Measurements from ENCODE around the gene AKAP13.

The AKAP13 gene

DNA sequence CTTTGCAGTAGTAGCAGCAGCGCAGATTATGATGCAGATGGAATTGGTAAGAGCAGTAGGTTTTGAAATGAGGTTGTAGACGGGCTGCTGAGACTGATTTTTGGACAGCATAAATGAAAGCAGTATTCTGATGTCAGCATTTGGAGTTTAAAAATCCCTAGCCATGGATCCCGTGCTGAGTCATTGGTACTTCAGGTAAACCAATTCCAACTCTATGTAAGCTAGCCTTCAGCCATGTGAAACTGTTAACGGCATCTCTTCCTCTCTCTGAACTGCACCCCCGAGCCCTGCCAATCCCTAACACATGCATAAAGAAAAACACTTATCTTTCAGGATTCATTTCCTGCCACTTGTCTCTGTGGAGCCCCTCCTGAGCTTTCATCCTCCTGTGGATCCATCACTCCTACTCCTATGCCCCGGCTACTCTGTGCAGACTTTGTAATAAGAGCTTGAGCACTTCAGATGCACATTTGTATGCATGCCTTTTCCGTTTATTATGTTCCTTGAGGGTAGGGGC is 119.0 kb downstream of the AKAP13 start:
- TF ChIP-seq GATA2 (IDR thresholded peaks at IDR 0.05; ENCODE audit: low read depth, low read length) (no peak), GATA3 (IDR thresholded peaks at IDR 0.05; ENCODE audit: low read depth, low read length) (no peak)

DNA sequence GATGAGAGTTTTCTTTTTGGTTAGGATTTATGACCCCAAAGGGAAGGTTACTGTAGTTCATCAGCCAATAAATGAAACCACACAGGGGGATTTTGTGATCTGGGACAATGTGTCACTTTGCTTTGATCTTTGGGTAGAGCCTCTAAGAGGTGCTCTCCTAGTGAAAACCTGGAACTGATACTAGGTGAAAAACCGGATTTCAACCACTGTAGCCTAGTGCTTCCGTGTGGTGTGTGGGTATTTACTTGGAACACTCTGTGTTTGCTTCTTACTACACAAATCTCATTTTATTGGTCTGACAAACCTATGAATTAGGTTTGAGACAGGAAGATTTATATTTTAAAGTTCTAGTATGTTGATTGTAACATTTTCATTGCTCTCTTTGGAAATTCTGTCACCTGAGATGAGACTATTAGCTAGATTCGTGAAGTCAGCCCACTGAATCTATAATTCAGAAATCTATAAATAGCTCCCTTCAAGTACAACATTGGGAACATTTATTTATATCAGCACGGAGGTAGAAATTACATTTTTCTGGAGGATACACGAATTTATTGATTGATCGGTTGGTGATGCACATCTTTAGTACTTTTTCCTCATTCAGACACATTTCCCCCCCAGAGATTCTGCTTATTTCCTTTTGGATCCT is 119.8 kb downstream of the AKAP13 start:
- TF ChIP-seq GATA3 (IDR thresholded peaks at IDR 0.05; ENCODE audit: low read depth, low read length) (no peak), GATA2 (IDR thresholded peaks at IDR 0.05; ENCODE audit: low read depth, low read length) (no peak)

DNA sequence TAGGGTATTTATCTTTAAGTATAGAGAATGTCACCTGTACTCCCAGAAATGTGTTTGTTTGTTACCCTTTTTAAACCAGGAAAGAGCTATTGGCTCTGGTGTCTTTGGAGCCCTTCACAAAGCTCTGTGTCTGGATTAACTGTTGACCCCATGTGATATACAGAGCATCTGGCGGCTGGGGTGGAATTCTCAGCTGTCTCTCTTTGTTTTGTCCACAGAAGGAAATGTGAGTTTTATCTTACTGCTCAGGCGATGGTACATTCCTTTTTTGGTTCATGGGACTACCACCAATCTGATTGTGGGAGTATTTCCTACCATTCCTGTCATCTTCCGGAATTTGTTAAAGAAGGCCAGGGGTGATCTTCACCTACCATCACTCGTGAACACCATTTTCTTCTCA is 120.3 kb downstream of the AKAP13 start:
- TF ChIP-seq GATA2 (IDR thresholded peaks at IDR 0.05; ENCODE audit: low read depth, low read length): no peak
- no peak for TF ChIP-seq GATA3 (IDR thresholded peaks at IDR 0.05; ENCODE audit: low read depth, low read length)

DNA sequence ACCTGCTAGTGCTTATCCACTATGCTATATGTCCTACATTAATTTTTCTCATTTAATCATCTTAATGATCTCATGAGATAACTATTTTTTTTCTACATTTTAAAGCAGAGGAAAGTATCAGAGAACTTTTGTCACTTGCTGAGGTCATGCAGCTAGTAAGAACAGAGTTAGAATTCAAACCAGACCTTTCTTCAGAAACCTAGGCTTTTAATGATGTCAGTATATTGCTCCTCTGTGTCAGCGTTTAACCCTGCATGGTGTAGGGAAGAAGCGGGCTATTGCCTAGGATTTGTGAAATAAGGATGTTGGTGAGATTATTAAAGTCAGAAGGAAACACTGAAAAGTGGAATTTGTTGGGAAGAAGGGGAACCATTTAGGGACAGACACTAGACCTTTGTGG is 121.2 kb downstream of the AKAP13 start:
- TF ChIP-seq GATA2 (IDR thresholded peaks at IDR 0.05; ENCODE audit: low read depth, low read length) (no peak), GATA3 (IDR thresholded peaks at IDR 0.05; ENCODE audit: low read depth, low read length) (no peak)

DNA sequence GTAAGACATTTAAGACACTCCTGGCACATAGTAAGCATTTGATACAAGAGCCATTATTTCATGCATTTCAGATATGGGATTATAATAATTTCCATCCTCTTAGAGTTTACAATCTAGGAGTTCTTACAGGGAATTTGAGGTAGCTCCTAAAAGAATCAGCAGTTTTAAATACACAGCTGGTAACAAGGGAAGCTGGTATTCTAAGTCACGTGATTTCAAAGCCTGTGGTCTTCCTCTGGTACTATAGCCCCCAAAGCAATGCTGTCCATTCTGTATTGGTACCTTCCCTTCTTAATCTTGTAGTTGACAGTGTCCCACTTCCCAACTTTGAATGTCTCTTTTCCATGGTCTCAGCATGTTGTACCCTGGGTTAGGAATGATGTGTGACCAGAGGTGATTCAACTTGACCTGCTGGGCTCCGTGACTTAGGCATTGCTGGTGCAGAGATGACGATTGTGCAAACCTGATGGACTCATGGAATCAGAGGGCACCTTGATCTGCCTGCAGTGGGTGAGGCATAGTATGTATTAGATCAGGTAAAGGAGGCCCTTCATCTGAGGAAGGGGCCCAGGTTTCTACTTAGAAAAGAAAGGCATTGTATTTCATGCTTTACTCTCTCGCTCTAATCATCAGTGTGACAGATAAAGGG is 122.9 kb downstream of the AKAP13 start:
- TF ChIP-seq GATA3 (IDR thresholded peaks at IDR 0.05; ENCODE audit: low read depth, low read length) (no peak), GATA2 (IDR thresholded peaks at IDR 0.05; ENCODE audit: low read depth, low read length) (no peak)

DNA sequence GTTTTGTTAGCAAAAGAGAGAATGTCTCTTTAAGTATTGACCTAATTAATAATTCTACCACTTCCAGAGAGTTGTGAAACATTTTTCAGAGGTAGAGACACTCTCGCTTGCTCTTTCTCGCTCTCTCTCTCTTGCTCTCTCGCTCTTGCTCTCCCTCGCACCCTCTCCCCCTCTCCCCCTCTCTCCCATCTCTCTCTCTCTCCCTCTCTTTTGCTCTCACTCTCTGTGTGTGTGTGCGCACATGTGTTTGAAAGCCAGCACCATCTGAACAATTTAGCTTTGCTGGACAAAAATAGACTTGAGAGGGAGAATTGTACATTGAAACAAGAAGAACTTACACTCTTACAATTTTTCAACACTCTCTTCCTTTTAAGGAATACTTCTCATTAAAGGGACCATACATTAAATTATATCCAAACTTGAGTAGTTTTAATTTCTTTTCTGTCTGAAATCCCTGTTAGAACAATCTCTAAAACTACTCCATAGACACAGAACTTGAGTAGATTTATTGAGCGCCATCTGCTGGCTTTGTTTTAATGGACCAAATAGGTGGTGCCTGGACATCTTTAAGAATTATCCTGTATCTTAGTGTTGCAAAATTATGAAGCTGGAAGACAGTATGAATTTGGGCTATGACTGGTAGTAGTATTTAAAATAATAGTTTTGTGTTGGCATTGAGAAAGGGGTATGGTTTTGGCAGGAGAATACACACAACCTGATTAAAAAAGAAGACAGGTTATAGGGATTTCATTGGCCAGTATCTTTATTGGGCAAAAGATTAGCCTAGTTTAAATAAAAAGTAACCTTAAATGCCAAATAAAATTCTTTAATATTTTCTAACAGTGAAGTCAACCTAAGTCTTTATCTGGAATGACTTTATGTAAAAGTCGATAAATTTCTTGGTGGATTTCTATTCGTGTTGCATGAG is 124.6 kb downstream of the AKAP13 start:
- TF ChIP-seq GATA2 (IDR thresholded peaks at IDR 0.05; ENCODE audit: low read depth, low read length) (no peak), GATA3 (IDR thresholded peaks at IDR 0.05; ENCODE audit: low read depth, low read length) (no peak)

DNA sequence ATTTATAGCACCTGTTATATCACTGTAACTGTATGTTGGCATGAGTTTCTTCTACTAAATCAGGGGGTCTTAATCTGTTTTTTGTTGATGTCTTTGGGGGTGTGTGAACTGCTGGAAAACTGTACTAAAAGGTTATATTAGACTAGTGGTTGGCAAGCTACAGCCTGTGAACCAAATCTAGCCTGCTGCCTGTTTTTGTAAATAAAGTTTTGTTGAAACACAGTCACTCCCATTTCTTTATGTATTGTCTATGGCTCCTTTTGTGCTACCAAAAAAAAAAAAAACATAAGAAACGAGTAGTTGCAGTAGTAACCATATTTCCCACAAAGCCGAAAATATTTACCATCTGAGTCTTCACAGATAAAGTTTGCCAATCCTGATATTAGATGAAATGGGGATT is 126.7 kb downstream of the AKAP13 start:
- TF ChIP-seq GATA2 (IDR thresholded peaks at IDR 0.05; ENCODE audit: low read depth, low read length) (no peak), GATA3 (IDR thresholded peaks at IDR 0.05; ENCODE audit: low read depth, low read length) (no peak)

DNA sequence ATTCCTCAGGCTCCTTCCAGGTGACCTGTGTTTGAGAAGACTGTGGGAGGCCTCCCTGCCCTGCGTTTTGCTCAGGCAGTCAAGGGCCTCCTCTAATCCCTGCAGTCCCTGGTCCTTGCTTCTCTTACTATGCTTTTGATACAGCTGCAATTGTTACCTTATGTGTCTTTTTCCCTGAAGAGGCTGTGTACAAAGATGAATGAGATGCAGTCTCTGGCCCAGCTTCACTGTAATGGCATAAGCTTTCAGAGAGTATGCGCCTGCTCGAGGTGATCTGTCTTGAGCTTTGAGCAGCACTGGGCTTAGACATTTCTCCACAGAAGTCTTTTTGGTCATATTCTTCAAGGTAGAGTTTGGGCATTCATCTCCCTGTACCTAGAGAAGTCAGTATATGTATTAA is 129.6 kb downstream of the AKAP13 start:
- TF ChIP-seq GATA3 (IDR thresholded peaks at IDR 0.05; ENCODE audit: low read depth, low read length): no peak
- TF ChIP-seq GATA2 (IDR thresholded peaks at IDR 0.05; ENCODE audit: low read depth, low read length): no peak

DNA sequence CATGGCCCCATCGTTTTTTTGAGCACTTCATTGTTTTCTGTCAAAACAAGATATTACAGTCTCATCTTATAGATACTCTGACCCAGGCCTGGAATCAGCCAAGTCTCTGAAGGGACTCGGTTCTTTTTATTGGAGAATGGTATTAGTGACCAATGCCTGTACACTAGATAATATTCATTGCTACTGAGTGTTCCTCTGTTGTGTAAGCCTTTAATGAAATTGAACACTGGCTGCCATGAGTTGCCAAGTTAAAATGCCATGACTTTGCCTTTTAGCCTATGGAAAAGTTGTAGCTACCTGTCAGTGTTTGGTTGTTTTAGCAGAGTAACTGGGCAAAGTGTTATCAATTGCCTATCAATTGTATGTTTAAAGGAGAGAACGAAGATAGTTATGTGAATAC is 134.0 kb downstream of the AKAP13 start:
- TF ChIP-seq GATA2 (IDR thresholded peaks at IDR 0.05; ENCODE audit: low read depth, low read length): no peak
- no peak for TF ChIP-seq GATA3 (IDR thresholded peaks at IDR 0.05; ENCODE audit: low read depth, low read length)

DNA sequence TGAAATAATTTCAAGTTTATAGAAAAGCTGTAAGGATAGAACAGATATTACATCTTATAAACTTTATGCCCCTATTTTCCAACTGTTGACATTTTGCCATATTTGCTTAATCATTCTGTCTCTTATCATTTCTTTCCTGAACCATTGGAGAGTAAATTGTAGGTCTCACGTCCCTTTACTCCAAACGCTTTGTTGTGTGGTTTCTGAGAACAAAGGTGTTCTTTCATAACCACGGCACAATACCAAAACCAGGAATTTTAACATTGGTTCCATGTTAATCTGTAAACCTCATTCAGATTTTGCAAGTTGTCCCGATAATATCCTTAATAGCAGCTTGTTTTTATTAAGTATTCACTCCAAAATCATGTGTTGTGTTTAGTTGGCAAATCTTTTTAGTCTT is 134.8 kb downstream of the AKAP13 start:
- no peak for TF ChIP-seq GATA2 (IDR thresholded peaks at IDR 0.05; ENCODE audit: low read depth, low read length)
- TF ChIP-seq GATA3 (IDR thresholded peaks at IDR 0.05; ENCODE audit: low read depth, low read length): no peak

DNA sequence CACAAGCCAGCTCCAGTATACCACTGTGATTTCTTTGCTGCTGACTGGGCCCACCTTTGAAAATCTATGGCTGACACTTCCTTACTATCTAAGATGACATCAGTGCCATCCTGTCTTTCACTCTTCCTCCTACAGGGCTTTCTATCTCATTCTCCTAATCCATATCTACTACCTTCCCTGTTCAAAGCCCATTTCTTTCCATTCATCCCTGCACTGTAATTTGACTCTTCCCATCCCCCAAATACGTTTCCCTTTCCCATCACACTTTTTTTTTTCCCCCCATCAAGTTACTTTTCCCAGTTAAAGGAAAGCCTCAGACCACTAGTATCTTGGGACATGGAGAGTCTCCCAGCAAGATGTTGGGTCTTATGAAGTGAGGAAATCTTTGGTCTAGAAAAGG is 136.7 kb downstream of the AKAP13 start:
- no peak for TF ChIP-seq GATA2 (IDR thresholded peaks at IDR 0.05; ENCODE audit: low read depth, low read length)
- TF ChIP-seq GATA3 (IDR thresholded peaks at IDR 0.05; ENCODE audit: low read depth, low read length): no peak

DNA sequence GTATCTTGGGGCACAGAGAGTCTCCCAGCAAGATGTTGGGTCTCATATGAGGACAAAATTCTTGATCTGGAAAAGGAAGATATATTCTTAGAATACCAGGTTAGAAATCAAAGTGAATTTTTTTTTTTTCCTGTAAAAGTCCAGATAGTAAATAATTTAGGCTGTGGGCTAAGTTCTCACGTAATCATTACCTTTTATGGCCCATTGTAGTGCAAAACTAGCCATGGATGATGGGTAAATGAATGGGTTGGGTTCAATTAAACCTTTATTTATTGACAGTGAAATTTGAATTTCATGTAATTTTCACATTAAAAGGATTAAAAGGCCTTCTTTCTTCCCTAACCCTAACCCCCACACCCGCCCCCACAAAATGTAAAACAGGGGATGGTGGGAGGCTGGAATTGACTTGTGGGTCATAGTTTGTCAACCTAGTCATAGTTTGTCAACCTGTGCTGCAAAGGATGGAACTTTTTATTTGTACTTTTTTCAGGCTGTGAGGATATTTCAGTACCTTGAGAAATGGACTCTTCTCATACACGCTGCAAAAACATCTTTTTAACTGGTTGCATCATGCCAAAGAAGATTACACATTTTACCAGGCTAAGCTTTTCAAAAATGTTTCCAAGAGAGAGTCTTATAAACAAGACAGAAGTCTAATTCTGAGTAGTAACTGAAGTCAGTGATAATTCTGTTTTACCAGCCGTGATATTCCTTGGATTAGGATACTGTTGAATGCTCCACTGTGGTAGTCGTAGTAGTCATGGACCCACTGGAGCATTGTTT is 138.8 kb downstream of the AKAP13 start:
- TF ChIP-seq GATA3 (IDR thresholded peaks at IDR 0.05; ENCODE audit: low read depth, low read length) (no peak), GATA2 (IDR thresholded peaks at IDR 0.05; ENCODE audit: low read depth, low read length) (no peak)

DNA sequence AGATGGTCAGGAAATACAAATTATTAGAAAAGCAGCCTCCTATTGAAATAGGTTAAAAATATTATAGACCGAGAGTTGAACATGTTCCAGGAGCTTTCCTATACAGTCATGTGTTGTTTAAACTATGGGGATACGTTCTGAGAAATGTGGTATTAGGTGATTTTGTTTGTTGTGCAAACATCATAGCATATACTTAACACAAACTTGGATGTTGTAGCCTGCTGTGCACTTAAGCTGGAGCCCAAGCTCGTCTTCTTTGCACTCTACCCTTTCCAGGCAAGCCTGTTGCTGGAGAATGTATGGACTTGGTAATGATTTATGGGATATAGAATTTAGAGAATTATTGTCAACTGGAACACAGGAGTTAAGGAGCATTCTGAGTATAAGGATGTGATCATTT is 140.2 kb downstream of the AKAP13 start:
- TF ChIP-seq GATA3 (IDR thresholded peaks at IDR 0.05; ENCODE audit: low read depth, low read length) (no peak), GATA2 (IDR thresholded peaks at IDR 0.05; ENCODE audit: low read depth, low read length) (no peak)

DNA sequence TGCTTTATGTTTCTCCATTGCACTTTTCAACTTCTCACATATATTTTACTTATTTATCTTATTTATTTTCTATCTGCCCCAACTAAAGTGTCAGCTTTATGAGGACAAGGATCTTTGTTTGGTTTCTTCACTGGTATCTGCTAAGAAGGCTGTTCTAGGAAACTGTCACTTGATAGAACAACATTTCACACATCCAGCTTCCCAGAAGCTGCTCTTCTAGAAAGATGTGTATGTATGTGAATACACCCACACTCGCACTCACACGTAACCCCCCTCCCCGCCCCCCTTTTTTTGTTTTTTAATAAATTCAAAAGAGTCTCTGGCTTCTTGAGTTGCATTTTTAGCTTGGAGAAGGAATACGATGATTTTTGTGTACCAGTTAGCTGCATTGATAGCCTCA is 143.1 kb downstream of the AKAP13 start:
- no peak for TF ChIP-seq GATA2 (IDR thresholded peaks at IDR 0.05; ENCODE audit: low read depth, low read length)
- TF ChIP-seq GATA3 (IDR thresholded peaks at IDR 0.05; ENCODE audit: low read depth, low read length): no peak
